A673 (cell line): Measurements from ENCODE around the gene CKAP2L. TPM values are rescaled to one million over a fixed set of nuclear protein-coding genes. Genes with fewer than 3 reads are reported as not detected.

Experiments used
- BruUV-seq: library from RNA; stranded (reverse); fragments of 400-500 nt; replicated peaks from 2 replicates; lab custom pipeline; 2021; lab: Mats Ljungman, UMichigan
- CTCF ChIA-PET: fragments of 300-600 bp; sonication (Branson Sonifier 250); formaldehyde crosslinking; loops from one replicate; lab custom pipeline; 2022; ENCODE audit warnings: antibody characterized with exemption; lab: Charles Lee
- POLR2A ChIA-PET: fragments of 300-600 bp; sonication (Branson Sonifier 250); formaldehyde crosslinking; loops from one replicate; lab custom pipeline; 2022; ENCODE audit warnings: antibody characterized with exemption; ENCODE audit not compliant: low non-redundant PET; lab: Charles Lee
- DNase-seq: peaks from one replicate; pipeline ENCODE4 v3.0.0-alpha.2; 2015; ENCODE audit warnings: low spot score
- H3K27ac ChIP-seq: fragments of 200-600 bp; sonication (generic); 2 replicates; pipeline ENCODE4 v1.5.1; 2016; ENCODE audit warnings: mixed run types, low read depth, mild to moderate bottlenecking, mixed read lengths, antibody characterized with exemption, low read length; ENCODE audit not compliant: poor library complexity, severe bottlenecking
- H3K27me3 ChIP-seq: fragments of 200-600 bp; sonication (generic); replicated peaks from 2 replicates; pipeline ENCODE4 v1.6.1; 2017; ENCODE audit warnings: mixed run types, low read depth, mild to moderate bottlenecking, mixed read lengths, antibody characterized with exemption, low read length; ENCODE audit not compliant: insufficient read depth, poor library complexity
- H3K36me3 ChIP-seq: fragments of 200-600 bp; sonication (generic); 2 replicates; pipeline ENCODE4 v1.6.1; 2016; ENCODE audit warnings: mixed run types, mild to moderate bottlenecking, mixed read lengths, antibody characterized with exemption, low read length; ENCODE audit not compliant: insufficient read depth, poor library complexity, severe bottlenecking
- H3K4me1 ChIP-seq: fragments of 200-600 bp; sonication (generic); 2 replicates; pipeline ENCODE4 v1.6.1; 2017; ENCODE audit warnings: mixed run types, mild to moderate bottlenecking, mixed read lengths, antibody characterized with exemption, low read length; ENCODE audit not compliant: insufficient read depth, poor library complexity, severe bottlenecking
- H3K4me3 ChIP-seq: fragments of 200-600 bp; sonication (generic); 2 replicates; pipeline ENCODE4 v1.5.1; 2016; ENCODE audit warnings: low read depth, mixed run types, mild to moderate bottlenecking, mixed read lengths, low read length; ENCODE audit not compliant: poor library complexity, severe bottlenecking
- H3K9me3 ChIP-seq: fragments of 200-600 bp; sonication (generic); 2 replicates; pipeline ENCODE4 v1.6.1; 2016; ENCODE audit warnings: mixed run types, low read depth, mild to moderate bottlenecking, mixed read lengths, antibody characterized with exemption, low read length; ENCODE audit not compliant: poor library complexity, severe bottlenecking
- EZH2 ChIP-seq: fragments of 200-600 bp; sonication (generic); IDR thresholded peaks from 2 replicates; pipeline ENCODE4 v1.6.1; 2017; ENCODE audit warnings: borderline replicate concordance, low read depth, mild to moderate bottlenecking, mixed read lengths, antibody characterized with exemption, low read length; ENCODE audit not compliant: poor library complexity, severe bottlenecking
- intact Hi-C: fragments of 100-400 bp; cut with micrococcal nuclease; formaldehyde crosslinking; loops from one replicate; pipeline ENCODE4 v1.10.0; 2022; ENCODE audit not compliant: unreplicated experiment
- total RNA-seq: library from RNA; stranded (reverse); gene quantifications from 2 replicates; pipeline ENCODE4 v1.2.3, GENCODE V29; 2021
- TF ChIP-seq, protein P1 (sequence below): fragments of 300-800, 200-600 bp; sonication (generic); conservative IDR thresholded peaks from 2 replicates; pipeline ENCODE4 v1.5.1; 2017; ENCODE audit warnings: low read depth, mild to moderate bottlenecking, antibody characterized with exemption, low read length, moderate library complexity, mixed read lengths

CKAP2L gene
- total RNA-seq, 1 experiment from 2014 or later, result 49.6 TPM

DNA sequence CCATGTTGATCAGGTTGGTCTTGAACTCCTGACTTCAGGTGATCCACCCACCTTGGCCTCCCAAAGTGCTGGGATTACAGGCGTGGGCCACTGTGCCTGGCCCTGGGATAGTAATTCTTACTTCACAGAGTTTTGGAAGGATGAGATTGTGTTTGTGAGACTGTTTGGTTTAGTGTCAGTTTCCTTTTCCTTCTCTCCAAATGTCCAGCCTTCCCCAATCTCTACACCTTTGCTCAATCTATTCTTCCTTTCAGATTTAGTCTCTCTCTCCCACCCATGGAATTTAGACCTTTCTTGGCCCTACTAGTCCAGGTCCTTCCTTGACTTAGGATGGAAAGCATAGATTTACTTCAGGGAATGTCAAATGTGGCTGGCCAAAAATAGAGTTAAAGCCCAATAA is 32.1 kb upstream of the CKAP2L start:
- TF ChIP-seq EZH2, result no peak
- TF ChIP-seq, protein P1, sequence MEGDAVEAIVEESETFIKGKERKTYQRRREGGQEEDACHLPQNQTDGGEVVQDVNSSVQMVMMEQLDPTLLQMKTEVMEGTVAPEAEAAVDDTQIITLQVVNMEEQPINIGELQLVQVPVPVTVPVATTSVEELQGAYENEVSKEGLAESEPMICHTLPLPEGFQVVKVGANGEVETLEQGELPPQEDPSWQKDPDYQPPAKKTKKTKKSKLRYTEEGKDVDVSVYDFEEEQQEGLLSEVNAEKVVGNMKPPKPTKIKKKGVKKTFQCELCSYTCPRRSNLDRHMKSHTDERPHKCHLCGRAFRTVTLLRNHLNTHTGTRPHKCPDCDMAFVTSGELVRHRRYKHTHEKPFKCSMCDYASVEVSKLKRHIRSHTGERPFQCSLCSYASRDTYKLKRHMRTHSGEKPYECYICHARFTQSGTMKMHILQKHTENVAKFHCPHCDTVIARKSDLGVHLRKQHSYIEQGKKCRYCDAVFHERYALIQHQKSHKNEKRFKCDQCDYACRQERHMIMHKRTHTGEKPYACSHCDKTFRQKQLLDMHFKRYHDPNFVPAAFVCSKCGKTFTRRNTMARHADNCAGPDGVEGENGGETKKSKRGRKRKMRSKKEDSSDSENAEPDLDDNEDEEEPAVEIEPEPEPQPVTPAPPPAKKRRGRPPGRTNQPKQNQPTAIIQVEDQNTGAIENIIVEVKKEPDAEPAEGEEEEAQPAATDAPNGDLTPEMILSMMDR, result no peak
- intact Hi-C loops, result no loop called here
- BruUV-seq, result no TSS peak
- DNase-seq, result no peak
- Histone ChIP-seq H3K27ac (no peak overlapping the region), H3K4me1 (peaks cover 4% of the 10 kb centered on the region), H3K27me3 (no peaks in the 10 kb centered on the region), H3K4me3 (no peak overlapping the region), H3K36me3 (no peaks in the 10 kb centered on the region), H3K9me3 (no peaks in the 10 kb centered on the region)
- ChIA-PET POLR2A (no interaction called here), CTCF (no interaction called here)

DNA sequence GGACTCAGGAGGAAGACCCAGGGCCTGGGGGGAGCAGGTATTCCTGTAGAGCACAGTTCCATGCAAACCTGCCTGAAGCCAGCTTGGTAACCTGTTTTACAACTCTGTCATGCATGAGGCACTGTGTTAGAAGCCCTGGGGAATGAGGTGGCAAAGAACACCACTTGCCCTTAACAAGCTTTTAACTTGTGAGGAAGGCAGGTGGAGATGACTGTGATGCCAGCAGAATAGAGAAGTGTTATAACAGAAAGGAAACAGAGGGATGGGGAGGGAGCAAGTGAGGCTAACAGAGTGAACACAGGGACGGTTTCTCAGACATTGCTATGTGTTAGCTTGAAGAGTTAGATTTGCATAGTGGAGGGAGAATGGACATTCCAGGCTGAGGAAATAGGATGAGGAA is 31.4 kb upstream of the CKAP2L start:
- Histone ChIP-seq H3K27me3 (no peaks in the 10 kb centered on the region), H3K27ac (no peak overlapping the region), H3K4me1 (peaks cover 4% of the 10 kb centered on the region), H3K4me3 (no peak overlapping the region), H3K9me3 (no peaks in the 10 kb centered on the region), H3K36me3 (no peaks in the 10 kb centered on the region)
- POLR2A ChIA-PET, result no interaction called here
- BruUV-seq, result no TSS peak
- CTCF ChIA-PET, result interaction anchor here (0.6 kb wide), 1 partner anchor 75 kb away, joined by 4 read pairs; the partner anchor contains the start of gene NT5DC4
- no peak for DNase-seq
- intact Hi-C loops, result no loop called here
- TF ChIP-seq, protein P1, result no peak
- no peak for TF ChIP-seq EZH2

DNA sequence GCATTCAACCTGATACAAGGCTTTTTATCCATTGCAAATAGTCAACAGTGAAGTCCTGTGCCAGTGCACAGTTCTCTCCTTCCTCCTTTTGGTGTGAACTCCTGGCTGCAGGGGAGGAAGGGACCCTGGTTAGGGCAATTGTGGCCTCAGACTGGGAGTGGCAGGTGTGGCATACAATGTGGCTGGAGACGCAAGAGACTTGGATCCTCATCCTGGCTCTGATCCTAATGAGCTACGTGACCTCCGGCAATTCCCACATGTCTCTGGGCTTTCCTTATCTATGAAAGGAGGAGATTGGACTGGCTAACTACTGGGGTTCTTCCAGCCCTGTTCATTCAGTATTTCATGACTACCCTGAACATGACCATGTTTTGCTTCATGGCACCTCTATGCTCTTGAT is 30.4 kb upstream of the CKAP2L start:
- no peak overlapping the region for H3K27ac ChIP-seq
- no peak for TF ChIP-seq EZH2
- TF ChIP-seq, protein P1, result no peak
- no TSS peak for BruUV-seq
- ChIA-PET POLR2A (no interaction called here), CTCF (no interaction called here)
- no peak overlapping the region for H3K4me3 ChIP-seq
- H3K27me3 ChIP-seq, result no peaks in the 10 kb centered on the region
- H3K36me3 ChIP-seq, result no peaks in the 10 kb centered on the region
- H3K4me1 ChIP-seq, result peaks cover 4% of the 10 kb centered on the region
- intact Hi-C loops, result no loop called here
- DNase-seq, result no peak
- no peaks in the 10 kb centered on the region for H3K9me3 ChIP-seq
